ENCODE data around the gene ST6GALNAC3. TPM values are rescaled to one million over a fixed set of nuclear protein-coding genes. Genes with fewer than 3 reads are reported as not detected.

ST6GALNAC3 gene
- total RNA-seq, 2 experiments from 2014 or later = 0.50 to 1.2 TPM

DNA sequence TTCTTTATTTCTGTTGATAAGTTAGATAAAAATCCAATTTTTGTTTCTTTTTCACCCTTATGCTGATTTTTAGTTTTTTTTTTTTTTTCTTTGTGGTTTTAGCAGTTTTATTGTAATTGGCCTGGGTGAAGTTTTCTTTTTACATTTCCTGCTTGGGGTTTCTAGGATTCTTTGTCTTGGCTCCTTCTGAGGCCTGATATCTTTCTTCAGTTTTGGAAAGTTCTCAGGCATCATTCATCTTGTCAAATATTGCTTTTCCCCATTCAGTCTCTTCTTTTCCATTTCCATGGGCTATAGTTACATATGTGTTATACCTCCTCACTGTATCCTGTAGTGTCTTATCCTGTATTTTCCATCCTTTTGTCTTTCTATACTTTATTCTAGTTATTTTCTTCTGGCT, 28.5 kb downstream of the ST6GALNAC3 start:
- TF ChIP-seq EZH2phosphoT487 (IDR thresholded peaks at IDR 0.05; ENCODE audit: borderline replicate concordance, low read depth, low read length) = no peak
- TF ChIP-seq, protein P1, sequence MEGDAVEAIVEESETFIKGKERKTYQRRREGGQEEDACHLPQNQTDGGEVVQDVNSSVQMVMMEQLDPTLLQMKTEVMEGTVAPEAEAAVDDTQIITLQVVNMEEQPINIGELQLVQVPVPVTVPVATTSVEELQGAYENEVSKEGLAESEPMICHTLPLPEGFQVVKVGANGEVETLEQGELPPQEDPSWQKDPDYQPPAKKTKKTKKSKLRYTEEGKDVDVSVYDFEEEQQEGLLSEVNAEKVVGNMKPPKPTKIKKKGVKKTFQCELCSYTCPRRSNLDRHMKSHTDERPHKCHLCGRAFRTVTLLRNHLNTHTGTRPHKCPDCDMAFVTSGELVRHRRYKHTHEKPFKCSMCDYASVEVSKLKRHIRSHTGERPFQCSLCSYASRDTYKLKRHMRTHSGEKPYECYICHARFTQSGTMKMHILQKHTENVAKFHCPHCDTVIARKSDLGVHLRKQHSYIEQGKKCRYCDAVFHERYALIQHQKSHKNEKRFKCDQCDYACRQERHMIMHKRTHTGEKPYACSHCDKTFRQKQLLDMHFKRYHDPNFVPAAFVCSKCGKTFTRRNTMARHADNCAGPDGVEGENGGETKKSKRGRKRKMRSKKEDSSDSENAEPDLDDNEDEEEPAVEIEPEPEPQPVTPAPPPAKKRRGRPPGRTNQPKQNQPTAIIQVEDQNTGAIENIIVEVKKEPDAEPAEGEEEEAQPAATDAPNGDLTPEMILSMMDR (conservative IDR thresholded peaks at IDR 0.05; ENCODE audit: low read length) = no peak
- BruUV-seq (replicated peaks) = no TSS peak
- Histone ChIP-seq H3K27ac (ENCODE audit: low read depth, low read length, poor library complexity, severe bottlenecking) (no peak overlapping the region), H3K4me1 (ENCODE audit: insufficient read depth, low read length, poor library complexity, severe bottlenecking) (no peaks in the 10 kb centered on the region), H3K9me2 (ENCODE audit: insufficient read depth, low read length) (no peaks in the 10 kb centered on the region), H3K36me3 (ENCODE audit: insufficient read depth, low read length) (no peaks in the 10 kb centered on the region), H3K4me2 (ENCODE audit: low read length) (no peak overlapping the region), H2AFZ (ENCODE audit: low read length) (no peak overlapping the region), H3K9me3 (ENCODE audit: low read length) (no peaks in the 10 kb centered on the region), H3K4me3 (ENCODE audit: low read depth, low read length, poor library complexity, severe bottlenecking) (no peak overlapping the region), H4K20me1 (ENCODE audit: insufficient read depth, low read length) (no peaks in the 10 kb centered on the region), H3K79me2 (ENCODE audit: insufficient read depth, low read depth, low read length) (no peaks in the 10 kb centered on the region)
- no peak for DNase-seq (ENCODE audit: low spot score)
- intact Hi-C loops (cut with micrococcal nuclease; ENCODE audit: unreplicated experiment) = no loop called here
- ChIA-PET CTCF (ENCODE audit: unreplicated experiment) (no interaction called here), POLR2A (no interaction called here)

DNA sequence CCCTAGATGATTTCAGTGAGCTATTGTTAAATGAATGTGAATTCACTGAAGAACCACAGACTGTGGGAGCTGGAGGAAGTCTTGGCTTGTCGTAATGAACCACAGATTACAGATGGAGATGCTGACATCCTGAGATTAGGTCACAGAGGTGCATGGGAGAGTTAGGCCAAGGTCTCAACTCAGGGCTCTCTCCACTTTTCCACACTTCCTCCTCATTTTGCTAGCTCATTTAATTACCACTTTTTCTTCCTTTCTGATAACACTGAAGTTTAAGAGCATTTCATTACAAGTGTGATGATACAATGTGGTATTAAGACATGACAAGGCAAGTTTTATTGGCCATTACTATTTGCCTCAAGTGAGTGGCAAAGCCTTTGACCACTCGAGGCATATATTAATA, 30.8 kb downstream of the ST6GALNAC3 start:
- no peak overlapping the region for H3K4me3 ChIP-seq (ENCODE audit: low read depth, low read length, poor library complexity, severe bottlenecking)
- no TSS peak for BruUV-seq (replicated peaks)
- no peaks in the 10 kb centered on the region for H3K36me3 ChIP-seq (ENCODE audit: insufficient read depth, low read length)
- TF ChIP-seq, protein P1 (conservative IDR thresholded peaks at IDR 0.05; ENCODE audit: low read length) = no peak
- TF ChIP-seq EZH2phosphoT487 (IDR thresholded peaks at IDR 0.05; ENCODE audit: borderline replicate concordance, low read depth, low read length) = no peak
- H3K27ac ChIP-seq (ENCODE audit: low read depth, low read length, poor library complexity, severe bottlenecking) = no peak overlapping the region
- no peak overlapping the region for H2AFZ ChIP-seq (ENCODE audit: low read length)
- H3K9me3 ChIP-seq (ENCODE audit: low read length) = no peaks in the 10 kb centered on the region
- intact Hi-C loops (cut with micrococcal nuclease; ENCODE audit: unreplicated experiment) = no loop called here
- H3K9me2 ChIP-seq (ENCODE audit: insufficient read depth, low read length) = no peaks in the 10 kb centered on the region; the same call in 1 of the 2 replicates
- H4K20me1 ChIP-seq (ENCODE audit: insufficient read depth, low read length) = no peaks in the 10 kb centered on the region
- CTCF ChIA-PET (ENCODE audit: unreplicated experiment) = interaction anchor here (0.5 kb wide), 1 partner anchor 406 kb away, joined by 3 read pairs; no protein-coding TSS in a partner anchor
- no peak for DNase-seq (ENCODE audit: low spot score)
- no peaks in the 10 kb centered on the region for H3K79me2 ChIP-seq (ENCODE audit: insufficient read depth, low read depth, low read length)
- H3K4me2 ChIP-seq (ENCODE audit: low read length) = no peak overlapping the region
- H3K4me1 ChIP-seq (ENCODE audit: insufficient read depth, low read length, poor library complexity, severe bottlenecking) = no peaks in the 10 kb centered on the region
- POLR2A ChIA-PET = no interaction called here

DNA sequence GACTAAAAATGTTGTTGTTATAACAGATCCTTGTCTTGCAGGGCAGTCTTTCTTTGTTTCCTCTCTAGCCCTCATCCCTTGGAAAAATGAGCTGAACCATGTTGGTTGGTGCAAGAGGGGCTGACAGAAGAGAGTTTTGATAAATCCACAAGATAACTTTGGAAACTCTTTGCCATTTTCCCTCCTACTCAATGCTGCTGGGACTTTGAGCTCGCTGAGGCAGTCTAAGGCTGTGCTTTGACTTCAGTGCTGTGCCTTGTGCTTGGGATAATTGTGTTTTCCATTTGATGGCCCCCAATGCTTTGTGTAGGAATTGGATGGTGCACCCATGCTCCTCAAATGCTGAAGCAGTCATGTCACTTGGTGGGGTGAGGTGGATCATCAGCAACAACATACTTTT, 31.7 kb downstream of the ST6GALNAC3 start:
- no peaks in the 10 kb centered on the region for H3K36me3 ChIP-seq (ENCODE audit: insufficient read depth, low read length)
- POLR2A ChIA-PET = no interaction called here
- no TSS peak for BruUV-seq (replicated peaks)
- H3K9me3 ChIP-seq (ENCODE audit: low read length) = no peaks in the 10 kb centered on the region
- H3K4me3 ChIP-seq (ENCODE audit: low read depth, low read length, poor library complexity, severe bottlenecking) = no peak overlapping the region
- TF ChIP-seq EZH2phosphoT487 (IDR thresholded peaks at IDR 0.05; ENCODE audit: borderline replicate concordance, low read depth, low read length) = no peak
- TF ChIP-seq, protein P1 (conservative IDR thresholded peaks at IDR 0.05; ENCODE audit: low read length) = no peak
- H2AFZ ChIP-seq (ENCODE audit: low read length) = no peak overlapping the region
- H3K79me2 ChIP-seq (ENCODE audit: insufficient read depth, low read depth, low read length) = no peaks in the 10 kb centered on the region
- intact Hi-C loops (cut with micrococcal nuclease; ENCODE audit: unreplicated experiment) = no loop called here
- H3K4me1 ChIP-seq (ENCODE audit: insufficient read depth, low read length, poor library complexity, severe bottlenecking) = no peaks in the 10 kb centered on the region
- no peaks in the 10 kb centered on the region; the same call in 1 of the 2 replicates for H3K9me2 ChIP-seq (ENCODE audit: insufficient read depth, low read length)
- CTCF ChIA-PET (ENCODE audit: unreplicated experiment) = no interaction called here
- H3K27ac ChIP-seq (ENCODE audit: low read depth, low read length, poor library complexity, severe bottlenecking) = no peak overlapping the region
- DNase-seq (ENCODE audit: low spot score) = no peak
- H3K4me2 ChIP-seq (ENCODE audit: low read length) = no peak overlapping the region
- no peaks in the 10 kb centered on the region for H4K20me1 ChIP-seq (ENCODE audit: insufficient read depth, low read length)

Measured in OCI-LY7 (cell line).